HUES48 (cell line): ENCODE measurements around the gene FRMPD1.

ENCODE experiments used
- H3K27ac ChIP-seq: one replicate; pipeline ENCODE4 v1.7.0; 2013; ENCODE audit warnings: low read depth, low read length, inconsistent platforms
- H3K27me3 ChIP-seq: 2 replicates; pipeline ENCODE4 v1.6.1; 2013; ENCODE audit warnings: mild to moderate bottlenecking, low read length; ENCODE audit not compliant: control insufficient read depth, insufficient read depth
- H3K36me3 ChIP-seq: 2 replicates; pipeline ENCODE4 v1.6.1; 2013; ENCODE audit warnings: low read length; ENCODE audit not compliant: control insufficient read depth, insufficient read depth
- H3K4me1 ChIP-seq: 2 replicates; pipeline ENCODE4 v1.6.1; 2013; ENCODE audit warnings: mild to moderate bottlenecking, low read length; ENCODE audit not compliant: control insufficient read depth, insufficient read depth
- H3K4me3 ChIP-seq: 2 replicates; pipeline ENCODE4 v1.5.1; 2013; ENCODE audit warnings: mild to moderate bottlenecking, low read depth, low read length
- H3K9ac ChIP-seq: 2 replicates; pipeline ENCODE4 v1.6.1; 2013; ENCODE audit warnings: mild to moderate bottlenecking, low read depth, low read length, moderate library complexity
- H3K9me3 ChIP-seq: 2 replicates; pipeline ENCODE4 v1.6.1; 2013; ENCODE audit warnings: low read length; ENCODE audit not compliant: control insufficient read depth, insufficient read depth

The FRMPD1 gene

GRCh38 chr9:37710046-37710445 is 59.3 kb downstream of the FRMPD1 start:
- H3K27me3 ChIP-seq = no peaks in the 10 kb centered on the region
- no peak overlapping the region for H3K9ac ChIP-seq
- no peaks in the 10 kb centered on the region for H3K9me3 ChIP-seq
- H3K27ac ChIP-seq = no peak overlapping the region
- H3K36me3 ChIP-seq = no peaks in the 10 kb centered on the region
- H3K4me1 ChIP-seq = no peaks in the 10 kb centered on the region
- no peak overlapping the region for H3K4me3 ChIP-seq

- H3K27ac ChIP-seq = no peak overlapping the region
- no peak overlapping the region for H3K9ac ChIP-seq
- H3K36me3 ChIP-seq = no peaks in the 10 kb centered on the region
- no peaks in the 10 kb centered on the region for H3K9me3 ChIP-seq
- no peaks in the 10 kb centered on the region for H3K4me1 ChIP-seq
- no peaks in the 10 kb centered on the region for H3K27me3 ChIP-seq
- H3K4me3 ChIP-seq = no peak overlapping the region
These were observed 64.5 kb downstream of the FRMPD1 start for GRCh38 chr9:37715260-37715659.

- no peak overlapping the region for H3K9ac ChIP-seq
- H3K27ac ChIP-seq = no peak overlapping the region
These were observed 65.3 kb downstream of the FRMPD1 start for GRCh38 chr9:37715991-37716505.

GRCh38 chr9:37719526-37719925 is 68.8 kb downstream of the FRMPD1 start:
- Histone ChIP-seq H3K36me3 (no peaks in the 10 kb centered on the region), H3K9me3 (no peaks in the 10 kb centered on the region), H3K27me3 (no peaks in the 10 kb centered on the region), H3K4me1 (no peaks in the 10 kb centered on the region), H3K4me3 (no peak overlapping the region), H3K27ac (no peak overlapping the region), H3K9ac (no peak overlapping the region)

More at GRCh38 chr9:37715991-37716505, 65.3 kb downstream of the FRMPD1 start:
- H3K4me1 ChIP-seq = no peaks in the 10 kb centered on the region
- no peaks in the 10 kb centered on the region for H3K27me3 ChIP-seq
- H3K4me3 ChIP-seq = no peak overlapping the region
- H3K36me3 ChIP-seq = no peaks in the 10 kb centered on the region
- H3K9me3 ChIP-seq = no peaks in the 10 kb centered on the region

- Histone ChIP-seq H3K27me3 (no peaks in the 10 kb centered on the region), H3K36me3 (no peaks in the 10 kb centered on the region)
These were observed 76.3 kb downstream of the FRMPD1 start for GRCh38 chr9:37727013-37727412.

GRCh38 chr9:37729499-37729898 is 78.7 kb downstream of the FRMPD1 start:
- Histone ChIP-seq H3K27ac (no peak overlapping the region), H3K4me3 (no peak overlapping the region), H3K27me3 (peaks cover 4% of the 10 kb centered on the region; the same call in 1 of the 2 replicates)

More at GRCh38 chr9:37727013-37727412, 76.3 kb downstream of the FRMPD1 start:
- no peaks in the 10 kb centered on the region for H3K9me3 ChIP-seq
- no peak overlapping the region for H3K27ac ChIP-seq
- no peak overlapping the region for H3K4me3 ChIP-seq
- H3K4me1 ChIP-seq = no peaks in the 10 kb centered on the region; the same call in 1 of the 2 replicates
- H3K9ac ChIP-seq = no peak overlapping the region

GRCh38 chr9:37730256-37730655 is 79.5 kb downstream of the FRMPD1 start:
- Histone ChIP-seq H3K9me3 (no peaks in the 10 kb centered on the region), H3K27ac (no peak overlapping the region), H3K4me3 (no peak overlapping the region), H3K27me3 (peaks cover 4% of the 10 kb centered on the region; the same call in 1 of the 2 replicates), H3K4me1 (no peaks in the 10 kb centered on the region; the same call in 1 of the 2 replicates), H3K9ac (no peak overlapping the region), H3K36me3 (no peaks in the 10 kb centered on the region)

More at GRCh38 chr9:37729499-37729898, 78.7 kb downstream of the FRMPD1 start:
- no peaks in the 10 kb centered on the region for H3K9me3 ChIP-seq
- H3K9ac ChIP-seq = no peak overlapping the region
- no peaks in the 10 kb centered on the region for H3K36me3 ChIP-seq
- H3K4me1 ChIP-seq = no peaks in the 10 kb centered on the region; the same call in 1 of the 2 replicates

- peaks cover 4% of the 10 kb centered on the region; the same call in 1 of the 2 replicates for H3K27me3 ChIP-seq
These were observed 80.1 kb downstream of the FRMPD1 start for GRCh38 chr9:37730839-37731238.

GRCh38 chr9:37732086-37732741 is 81.5 kb downstream of the FRMPD1 start:
- Histone ChIP-seq H3K36me3 (no peaks in the 10 kb centered on the region), H3K27ac (no peak overlapping the region), H3K4me1 (no peaks in the 10 kb centered on the region; the same call in 1 of the 2 replicates), H3K27me3 (peaks cover 4% of the 10 kb centered on the region; the same call in 1 of the 2 replicates), H3K9me3 (no peaks in the 10 kb centered on the region), H3K4me3 (no peak overlapping the region), H3K9ac (no peak overlapping the region)

More at GRCh38 chr9:37730839-37731238, 80.1 kb downstream of the FRMPD1 start:
- H3K4me1 ChIP-seq = no peaks in the 10 kb centered on the region; the same call in 1 of the 2 replicates
- H3K4me3 ChIP-seq = no peak overlapping the region
- no peaks in the 10 kb centered on the region for H3K36me3 ChIP-seq
- H3K27ac ChIP-seq = peak overlapping the region; percentile 15
- H3K9ac ChIP-seq = no peak overlapping the region
- no peaks in the 10 kb centered on the region for H3K9me3 ChIP-seq

GRCh38 chr9:37732952-37733351 is 82.2 kb downstream of the FRMPD1 start:
- H3K4me3 ChIP-seq = no peak overlapping the region
- H3K4me1 ChIP-seq = no peaks in the 10 kb centered on the region; the same call in 1 of the 2 replicates
- peaks cover 4% of the 10 kb centered on the region; the same call in 1 of the 2 replicates for H3K27me3 ChIP-seq
- no peaks in the 10 kb centered on the region for H3K9me3 ChIP-seq
- no peak overlapping the region for H3K9ac ChIP-seq
- H3K36me3 ChIP-seq = no peaks in the 10 kb centered on the region
- H3K27ac ChIP-seq = no peak overlapping the region

- no peaks in the 10 kb centered on the region for H3K36me3 ChIP-seq
- H3K4me3 ChIP-seq = no peak overlapping the region
- no peaks in the 10 kb centered on the region for H3K9me3 ChIP-seq
- H3K4me1 ChIP-seq = no peaks in the 10 kb centered on the region
- H3K9ac ChIP-seq = no peak overlapping the region
- no peak overlapping the region for H3K27ac ChIP-seq
- no peaks in the 10 kb centered on the region for H3K27me3 ChIP-seq
These were observed 88.5 kb downstream of the FRMPD1 start for GRCh38 chr9:37739222-37739621.
